ENCODE data around the gene RIMBP2.

DNA sequence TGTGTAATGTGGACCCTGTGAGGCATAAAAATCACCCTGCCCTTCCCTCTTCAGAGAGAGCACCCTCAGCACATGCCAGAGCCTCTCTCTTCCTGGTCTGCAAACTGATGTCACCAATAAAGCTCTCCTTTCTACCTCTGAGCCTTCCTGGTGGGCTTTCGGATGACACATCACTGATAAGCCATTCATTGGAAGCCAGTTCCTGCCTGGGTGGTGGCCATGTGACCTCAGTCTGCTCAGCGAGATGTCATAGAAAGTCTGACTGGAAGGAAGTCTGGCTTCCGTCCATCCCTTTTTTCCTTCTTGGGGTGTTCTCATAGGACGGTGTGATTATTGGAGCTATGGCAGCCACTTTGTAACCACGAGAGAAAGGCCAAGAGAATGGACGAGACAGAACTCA lies 282.7 kb downstream of the RIMBP2 start:
- TF ChIP-seq POLR2AphosphoS5 (IDR thresholded peaks at IDR 0.05; ENCODE audit: low read depth): no peak
- TF ChIP-seq, protein P1, sequence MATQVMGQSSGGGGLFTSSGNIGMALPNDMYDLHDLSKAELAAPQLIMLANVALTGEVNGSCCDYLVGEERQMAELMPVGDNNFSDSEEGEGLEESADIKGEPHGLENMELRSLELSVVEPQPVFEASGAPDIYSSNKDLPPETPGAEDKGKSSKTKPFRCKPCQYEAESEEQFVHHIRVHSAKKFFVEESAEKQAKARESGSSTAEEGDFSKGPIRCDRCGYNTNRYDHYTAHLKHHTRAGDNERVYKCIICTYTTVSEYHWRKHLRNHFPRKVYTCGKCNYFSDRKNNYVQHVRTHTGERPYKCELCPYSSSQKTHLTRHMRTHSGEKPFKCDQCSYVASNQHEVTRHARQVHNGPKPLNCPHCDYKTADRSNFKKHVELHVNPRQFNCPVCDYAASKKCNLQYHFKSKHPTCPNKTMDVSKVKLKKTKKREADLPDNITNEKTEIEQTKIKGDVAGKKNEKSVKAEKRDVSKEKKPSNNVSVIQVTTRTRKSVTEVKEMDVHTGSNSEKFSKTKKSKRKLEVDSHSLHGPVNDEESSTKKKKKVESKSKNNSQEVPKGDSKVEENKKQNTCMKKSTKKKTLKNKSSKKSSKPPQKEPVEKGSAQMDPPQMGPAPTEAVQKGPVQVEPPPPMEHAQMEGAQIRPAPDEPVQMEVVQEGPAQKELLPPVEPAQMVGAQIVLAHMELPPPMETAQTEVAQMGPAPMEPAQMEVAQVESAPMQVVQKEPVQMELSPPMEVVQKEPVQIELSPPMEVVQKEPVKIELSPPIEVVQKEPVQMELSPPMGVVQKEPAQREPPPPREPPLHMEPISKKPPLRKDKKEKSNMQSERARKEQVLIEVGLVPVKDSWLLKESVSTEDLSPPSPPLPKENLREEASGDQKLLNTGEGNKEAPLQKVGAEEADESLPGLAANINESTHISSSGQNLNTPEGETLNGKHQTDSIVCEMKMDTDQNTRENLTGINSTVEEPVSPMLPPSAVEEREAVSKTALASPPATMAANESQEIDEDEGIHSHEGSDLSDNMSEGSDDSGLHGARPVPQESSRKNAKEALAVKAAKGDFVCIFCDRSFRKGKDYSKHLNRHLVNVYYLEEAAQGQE (IDR thresholded peaks at IDR 0.05; ENCODE audit: insufficient replicate concordance, low read depth): no peak
- TF ChIP-seq, protein P2, sequence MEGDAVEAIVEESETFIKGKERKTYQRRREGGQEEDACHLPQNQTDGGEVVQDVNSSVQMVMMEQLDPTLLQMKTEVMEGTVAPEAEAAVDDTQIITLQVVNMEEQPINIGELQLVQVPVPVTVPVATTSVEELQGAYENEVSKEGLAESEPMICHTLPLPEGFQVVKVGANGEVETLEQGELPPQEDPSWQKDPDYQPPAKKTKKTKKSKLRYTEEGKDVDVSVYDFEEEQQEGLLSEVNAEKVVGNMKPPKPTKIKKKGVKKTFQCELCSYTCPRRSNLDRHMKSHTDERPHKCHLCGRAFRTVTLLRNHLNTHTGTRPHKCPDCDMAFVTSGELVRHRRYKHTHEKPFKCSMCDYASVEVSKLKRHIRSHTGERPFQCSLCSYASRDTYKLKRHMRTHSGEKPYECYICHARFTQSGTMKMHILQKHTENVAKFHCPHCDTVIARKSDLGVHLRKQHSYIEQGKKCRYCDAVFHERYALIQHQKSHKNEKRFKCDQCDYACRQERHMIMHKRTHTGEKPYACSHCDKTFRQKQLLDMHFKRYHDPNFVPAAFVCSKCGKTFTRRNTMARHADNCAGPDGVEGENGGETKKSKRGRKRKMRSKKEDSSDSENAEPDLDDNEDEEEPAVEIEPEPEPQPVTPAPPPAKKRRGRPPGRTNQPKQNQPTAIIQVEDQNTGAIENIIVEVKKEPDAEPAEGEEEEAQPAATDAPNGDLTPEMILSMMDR (IDR thresholded peaks at IDR 0.05; ENCODE audit: insufficient read depth, low read length): no peak

Measured in HL-60 (cell line).